Measurements from ENCODE around the gene UBAP1L. TPM values are rescaled to one million over a fixed set of nuclear protein-coding genes. Genes with fewer than 3 reads are reported as not detected.
A peak's percentile ranks its signal among the peaks of the same experiment; 100 is the strongest.

The UBAP1L gene
- total and polyA plus RNA-seq, 12 donors = 0.65 to 5.3 (median 1.6) TPM

GRCh38 chr15:65055201-65055870 lies 59.7 kb downstream of the UBAP1L start:
- DNase-seq = peak in 1 of 2 donors; percentile 39
- peaks cover 2 to 45% (median 27%) of the 10 kb centered on the region in 9 donors for H3K4me1 ChIP-seq
- H3K36me3 ChIP-seq = peaks cover 0 to 43% (median 0%) of the 10 kb centered on the region in 9 donors

DNA sequence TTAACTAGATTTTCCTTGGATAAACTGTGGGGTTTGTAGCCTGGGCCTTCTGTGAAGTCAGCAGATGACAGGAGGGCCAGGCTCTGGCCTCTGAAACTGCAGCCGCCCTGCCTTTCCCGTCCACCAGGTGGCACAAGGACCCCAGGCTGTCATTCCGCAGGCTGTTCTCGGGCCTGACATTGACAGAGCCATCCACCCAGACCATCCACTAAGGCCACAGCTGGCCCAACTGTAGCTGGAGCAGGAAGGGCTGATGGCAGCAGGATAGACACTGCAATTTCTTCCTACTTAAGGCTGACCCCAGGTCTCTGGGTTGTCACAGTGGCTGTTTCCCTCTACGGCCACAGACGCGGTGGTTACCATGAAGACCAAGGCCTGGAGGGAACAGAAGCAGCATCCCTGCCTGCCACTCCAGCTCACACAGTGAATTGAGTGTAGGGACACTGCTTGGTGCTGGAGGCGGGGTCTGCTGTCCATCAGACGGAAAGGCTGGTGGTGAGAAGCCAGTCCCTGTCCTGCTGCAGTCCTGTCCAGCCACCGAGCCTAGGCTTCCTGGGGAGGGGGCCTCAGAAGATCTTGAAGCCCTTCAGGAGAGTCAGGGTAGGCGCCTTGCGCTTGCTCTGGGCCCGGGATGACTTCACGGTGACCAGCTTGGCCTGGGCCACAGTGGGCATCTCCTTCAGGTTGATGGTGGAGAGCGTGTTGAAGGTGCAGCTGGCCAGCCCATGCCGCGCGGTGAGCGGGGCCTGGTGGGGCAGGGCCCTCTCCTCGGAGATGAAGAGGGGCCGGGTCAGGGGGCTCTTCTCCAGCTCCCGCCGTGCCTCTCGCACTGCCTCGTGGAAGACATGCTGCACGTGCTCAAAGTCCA lies 60.4 kb downstream of the UBAP1L start:
- peaks cover 0 to 43% (median 0%) of the 10 kb centered on the region in 9 donors for H3K36me3 ChIP-seq
- peaks cover 4 to 48% (median 25%) of the 10 kb centered on the region in 9 donors for H3K4me1 ChIP-seq

More at GRCh38 chr15:65055201-65055870, 59.7 kb downstream of the UBAP1L start:
- H3K4me3 ChIP-seq = no peak overlapping the region
- TF ChIP-seq, protein P1, sequence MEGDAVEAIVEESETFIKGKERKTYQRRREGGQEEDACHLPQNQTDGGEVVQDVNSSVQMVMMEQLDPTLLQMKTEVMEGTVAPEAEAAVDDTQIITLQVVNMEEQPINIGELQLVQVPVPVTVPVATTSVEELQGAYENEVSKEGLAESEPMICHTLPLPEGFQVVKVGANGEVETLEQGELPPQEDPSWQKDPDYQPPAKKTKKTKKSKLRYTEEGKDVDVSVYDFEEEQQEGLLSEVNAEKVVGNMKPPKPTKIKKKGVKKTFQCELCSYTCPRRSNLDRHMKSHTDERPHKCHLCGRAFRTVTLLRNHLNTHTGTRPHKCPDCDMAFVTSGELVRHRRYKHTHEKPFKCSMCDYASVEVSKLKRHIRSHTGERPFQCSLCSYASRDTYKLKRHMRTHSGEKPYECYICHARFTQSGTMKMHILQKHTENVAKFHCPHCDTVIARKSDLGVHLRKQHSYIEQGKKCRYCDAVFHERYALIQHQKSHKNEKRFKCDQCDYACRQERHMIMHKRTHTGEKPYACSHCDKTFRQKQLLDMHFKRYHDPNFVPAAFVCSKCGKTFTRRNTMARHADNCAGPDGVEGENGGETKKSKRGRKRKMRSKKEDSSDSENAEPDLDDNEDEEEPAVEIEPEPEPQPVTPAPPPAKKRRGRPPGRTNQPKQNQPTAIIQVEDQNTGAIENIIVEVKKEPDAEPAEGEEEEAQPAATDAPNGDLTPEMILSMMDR (IDR thresholded peaks at IDR 0.05) = no peak
- no peaks in the 10 kb centered on the region for H3K9me3 ChIP-seq
- intact Hi-C loops (cut with DNase I) = loop anchor here in 7 of 10 donors (2.0 to 10.0 kb wide), 8 partner anchors 21 to 229 kb away; partner anchors contain the start of genes KBTBD13 (in 1 of the 7) and PARP16 (in 1 of the 7)
- peak overlapping the region in 8 of 10 donors; percentile 26 to 70 (median 44) for H3K27ac ChIP-seq
- 37 to 41% methylated on average over 6 of the region's 6 CpGs for WGBS, 2 donors
- ATAC-seq = peak in 7 of 8 donors; percentile 9 to 71 (median 19)
- no peaks in the 10 kb centered on the region for H3K27me3 ChIP-seq

DNA sequence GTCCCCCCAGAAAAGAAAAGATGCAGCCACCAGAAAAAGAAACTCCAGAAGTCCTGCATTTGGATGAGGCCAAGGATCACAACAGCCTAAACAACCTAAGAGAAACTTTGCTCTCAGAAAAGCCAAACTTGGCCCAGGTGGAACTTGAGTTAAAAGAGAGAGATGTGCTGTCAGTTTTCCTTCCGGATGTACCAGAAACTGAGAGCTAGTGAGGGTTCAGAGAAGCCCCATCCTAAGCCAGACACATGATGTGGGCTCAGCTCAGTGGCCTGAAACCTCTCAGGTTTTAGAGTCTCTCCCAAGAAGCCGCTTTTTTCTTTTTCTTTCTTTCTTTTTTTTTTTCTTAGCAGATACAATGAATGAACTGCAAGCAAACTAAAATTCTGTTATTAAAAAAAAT lies 62.0 kb downstream of the UBAP1L start:
- DNase-seq (no peak), ATAC-seq (no peak)
- no peaks in the 10 kb centered on the region for H3K27me3 ChIP-seq
- H3K36me3 ChIP-seq = peaks cover 0 to 31% (median 0%) of the 10 kb centered on the region in 9 donors
- H3K4me3 ChIP-seq = no peak overlapping the region
- no peak overlapping the region for H3K27ac ChIP-seq
- peaks cover 6 to 47% (median 28%) of the 10 kb centered on the region in 9 donors for H3K4me1 ChIP-seq
- intact Hi-C loops (cut with DNase I) = loop anchor here in 7 of 10 donors (5.0 to 10.0 kb wide), 5 partner anchors 34 to 232 kb away; partner anchors contain the start of gene PARP16 (in 1 of the 7)
- 82 to 92% methylated on average over 2 of the region's 2 CpGs for WGBS, 2 donors
- TF ChIP-seq, protein P1 (IDR thresholded peaks at IDR 0.05) = no peak
- H3K9me3 ChIP-seq = no peaks in the 10 kb centered on the region

More for the DNA sequence above, 60.4 kb downstream of the UBAP1L start:
- no peaks in the 10 kb centered on the region for H3K9me3 ChIP-seq
- peak overlapping the region in 9 of 10 donors; percentile 2 to 70 (median 42) for H3K27ac ChIP-seq
- ATAC-seq = peak; percentile 75 to 88 (median 84)
- DNase-seq = peak; percentile 76 to 78
- TF ChIP-seq, protein P1 (IDR thresholded peaks at IDR 0.05) = peak; percentile 85 to 96 (median 93)
- 70 to 71% methylated on average over 26 of the region's 26 CpGs for WGBS, 2 donors
- no peak overlapping the region for H3K4me3 ChIP-seq
- no peaks in the 10 kb centered on the region for H3K27me3 ChIP-seq
- intact Hi-C loops (cut with DNase I) = loop anchor here (1.0 to 10.0 kb wide), 12 partner anchors 22 to 230 kb away; partner anchors contain the start of genes KBTBD13 (in 1 of the 10) and PARP16 (in 1 of the 10)

GRCh38 chr15:65051266-65051665 lies 63.7 kb downstream of the UBAP1L start:
- no peak overlapping the region for H3K4me3 ChIP-seq
- ATAC-seq (no peak), DNase-seq (no peak)
- no peak overlapping the region for H3K27ac ChIP-seq
- TF ChIP-seq, protein P1 (IDR thresholded peaks at IDR 0.05) = no peak
- intact Hi-C loops (cut with DNase I) = loop anchor here in 7 of 10 donors (5.0 to 10.0 kb wide), 5 partner anchors 36 to 234 kb away; partner anchors contain the start of gene PARP16 (in 1 of the 7)
- 66 to 79% methylated on average over 2 of the region's 2 CpGs for WGBS, 2 donors
- H3K27me3 ChIP-seq = no peaks in the 10 kb centered on the region
- peaks cover 0 to 16% (median 0%) of the 10 kb centered on the region in 9 donors for H3K36me3 ChIP-seq
- no peaks in the 10 kb centered on the region for H3K9me3 ChIP-seq
- H3K4me1 ChIP-seq = peaks cover 6 to 40% (median 28%) of the 10 kb centered on the region in 9 donors
